GM10847 (cell line): ENCODE data around the gene GPRIN1.

Experiments used
- POLR2A ChIP-seq: IDR thresholded peaks from 2 replicates; pipeline ENCODE4 v1.6.1; 2011; ENCODE audit not compliant: insufficient read length; ENCODE audit errors: extremely low read depth

The GPRIN1 gene

GRCh38 chr5:176548967-176549444 is 61.0 kb downstream of the GPRIN1 start, which contains the start of gene CDHR2:
CDHR2 (plus strand) TSS chr5:176549342; CDS start chr5:176565353, 16,011 bp downstream.
- TF ChIP-seq POLR2A, result no peak

- no peak for TF ChIP-seq POLR2A
Observed at GRCh38 chr5:176547802-176548201, 62.2 kb downstream of the GPRIN1 start.
